ENCODE results near the gene TM2D1. TPM values are rescaled to one million over a fixed set of nuclear protein-coding genes. Genes with fewer than 3 reads are reported as not detected.

TM2D1 gene
- total RNA-seq, 4 donors from 2014 or later = 46.7 to 70.7 (median 60.6) TPM

DNA sequence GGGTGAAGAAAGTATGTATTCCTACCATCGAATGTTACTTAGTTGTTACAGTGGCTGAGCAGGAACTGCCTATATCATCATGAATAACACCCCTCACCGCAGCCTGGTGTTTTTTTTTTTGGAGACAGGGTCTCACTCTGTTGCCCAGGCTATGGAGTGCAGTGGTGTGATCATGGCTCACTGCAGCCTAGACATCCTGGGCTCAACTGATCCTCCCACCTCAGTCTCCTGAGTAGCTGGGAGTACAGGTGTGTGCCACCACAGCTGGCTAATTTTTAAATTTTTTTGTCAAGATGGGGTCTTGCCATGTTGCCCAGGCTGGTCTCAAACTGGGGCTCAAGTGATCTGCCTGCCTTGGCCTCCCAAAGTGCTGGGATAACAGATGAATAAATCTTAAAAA is 24.6 kb upstream of the TM2D1 start:
- TF ChIP-seq CTCF (IDR thresholded peaks at IDR 0.05; ENCODE audit: low read depth) = no peak

DNA sequence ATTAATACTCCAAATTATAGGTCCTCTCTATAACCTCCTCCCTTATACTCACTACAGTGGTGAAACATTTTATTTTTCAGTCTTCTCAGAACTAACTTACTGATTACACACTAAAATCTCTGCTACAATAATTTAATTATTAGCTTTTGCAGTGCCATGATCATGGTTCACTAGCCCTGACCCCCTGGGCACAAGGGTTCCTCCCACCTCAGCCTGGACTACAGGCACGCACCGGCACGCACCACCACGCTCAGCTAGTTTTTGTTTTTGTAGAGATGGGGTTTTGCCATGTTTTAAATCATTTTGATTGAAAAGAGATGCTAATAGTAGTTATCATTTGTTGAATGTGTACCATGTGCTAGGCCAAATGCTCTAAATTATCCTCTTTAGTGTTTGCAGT is 23.6 kb upstream of the TM2D1 start:
- TF ChIP-seq CTCF (IDR thresholded peaks at IDR 0.05; ENCODE audit: low read depth) = no peak

DNA sequence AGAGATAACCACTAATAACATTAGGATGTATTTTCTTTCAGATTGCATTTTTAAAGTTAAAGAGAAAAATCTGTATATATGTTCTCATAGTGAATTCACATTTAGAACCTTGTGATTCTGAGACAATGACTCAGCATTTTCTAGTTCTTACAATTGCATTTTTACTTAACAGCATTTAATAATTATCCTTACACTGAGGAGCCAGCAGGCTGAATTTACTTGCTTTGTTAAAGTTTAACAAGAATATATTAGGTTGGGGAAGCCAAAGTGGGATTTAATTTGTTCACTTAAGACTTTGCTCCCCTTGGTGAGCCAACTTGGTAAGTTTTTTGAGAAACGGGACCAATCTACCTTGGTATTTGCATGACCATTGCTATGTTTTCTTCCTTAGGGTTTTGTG is 21.9 kb upstream of the TM2D1 start:
- no peak for TF ChIP-seq CTCF (IDR thresholded peaks at IDR 0.05; ENCODE audit: low read depth)

- TF ChIP-seq CTCF (IDR thresholded peaks at IDR 0.05; ENCODE audit: low read depth) = no peak
These were observed 19.0 kb upstream of the TM2D1 start for GRCh38 chr1:61743716-61744580.

- no peak for TF ChIP-seq CTCF (IDR thresholded peaks at IDR 0.05; ENCODE audit: low read depth)
These were observed 18.4 kb upstream of the TM2D1 start for GRCh38 chr1:61743431-61743705.

- TF ChIP-seq CTCF (IDR thresholded peaks at IDR 0.05; ENCODE audit: low read depth) = no peak
These were observed 17.9 kb upstream of the TM2D1 start for GRCh38 chr1:61742620-61743430.

Data from subcutaneous adipose tissue (tissue), 4 donors.